COLO829 (cell line): ENCODE measurements around the gene EFCAB10.
"Not testable (repeated sequence)": the region's sequence is repeated elsewhere in the genome, so short reads cannot be mapped to it uniquely, and the experiment has no call there.

Experiments
- DNase-seq: peaks from one replicate; pipeline ENCODE4 v3.0.0; 2012; ENCODE audit warnings: low spot score

EFCAB10 gene

GRCh38 chr7:105530546-105530945, 50.7 kb downstream of the EFCAB10 start:
- no peak for DNase-seq

GRCh38 chr7:105530126-105530525, 51.2 kb downstream of the EFCAB10 start:
- no peak for DNase-seq

GRCh38 chr7:105527737-105528136, 53.6 kb downstream of the EFCAB10 start:
- DNase-seq, result not testable (repeated sequence)

- no peak for DNase-seq
These were observed 56.5 kb downstream of the EFCAB10 start for GRCh38 chr7:105524840-105525239.

- DNase-seq, result not testable (repeated sequence)
These were observed 56.9 kb downstream of the EFCAB10 start for GRCh38 chr7:105524423-105524822.

GRCh38 chr7:105521717-105522463, 59.4 kb downstream of the EFCAB10 start, which contains the start of gene PUS7:
Gene PUS7 (minus strand): TSS chr7:105522271. CDS start chr7:105508512, 13,759 bp downstream.
- DNase-seq, result peak; percentile 94

- peak; percentile 53 for DNase-seq
These were observed 60.1 kb downstream of the EFCAB10 start for GRCh38 chr7:105521027-105521716.

- not testable (repeated sequence) for DNase-seq
These were observed 60.7 kb downstream of the EFCAB10 start for GRCh38 chr7:105520620-105521019.

GRCh38 chr7:105519353-105519752, 61.9 kb downstream of the EFCAB10 start:
- DNase-seq, result no peak

GRCh38 chr7:105515610-105516009, 65.7 kb downstream of the EFCAB10 start:
- not testable (repeated sequence) for DNase-seq
